Keratinocyte (primary cell): ENCODE results near the gene P2RX3. TPM values are rescaled to one million over a fixed set of nuclear protein-coding genes. Genes with fewer than 3 reads are reported as not detected.

ENCODE experiments used
- DNase-seq: peaks from one replicate; pipeline ENCODE4 v3.0.0-alpha.2; 2011; ENCODE audit warnings: low read depth, missing footprints, low spot score
- FAIRE-seq: peaks from 2 replicates; lab custom pipeline; 2011; peaks lifted over from hg19 to GRCh38; lab: Jason Lieb, UNC
- H2AFZ ChIP-seq: 2 replicates; pipeline ENCODE4 v1.6.0; 2012; ENCODE audit warnings: low read length, control low read depth, inconsistent platforms; ENCODE audit not compliant: control insufficient read depth
- H3K27ac ChIP-seq: 2 replicates; pipeline ENCODE4 v1.5.1; 2011; ENCODE audit warnings: low read length; ENCODE audit not compliant: control insufficient read depth, insufficient read depth
- H3K27me3 ChIP-seq: 3 replicates; pipeline ENCODE4 v1.6.0; 2011; ENCODE audit warnings: low read length; ENCODE audit not compliant: control insufficient read depth, insufficient read depth; ENCODE audit errors: extremely low read depth
- H3K36me3 ChIP-seq, 2 experiments: 2 replicates in 1 of 2; 3 replicates in 1 of 2; pipeline ENCODE4 v1.5.1; 2011; ENCODE audit warnings: low read length in 2 of 2, mild to moderate bottlenecking in 1 of 2; ENCODE audit not compliant: control insufficient read depth in 2 of 2, insufficient read depth in 2 of 2; ENCODE audit errors: extremely low read depth in 1 of 2
- H3K4me1 ChIP-seq: 3 replicates; pipeline ENCODE4 v1.5.1; 2011; ENCODE audit warnings: low read length; ENCODE audit not compliant: control insufficient read depth, insufficient read depth; ENCODE audit errors: extremely low read depth
- H3K4me2 ChIP-seq: 3 replicates; pipeline ENCODE4 v1.6.0; 2011; ENCODE audit warnings: low read depth, low read length; ENCODE audit not compliant: control insufficient read depth, insufficient read depth; ENCODE audit errors: extremely low read depth
- H3K4me3 ChIP-seq, 3 experiments: fragments of 200-600 bp in 1 of 3; sonication (generic) in 1 of 3; 2 replicates in 2 of 3; 3 replicates in 1 of 3; pipeline ENCODE4 v1.5.1; 2011 to 2016; ENCODE audit warnings: low read length in 3 of 3, mild to moderate bottlenecking in 3 of 3, control low read depth in 2 of 3, inconsistent platforms in 1 of 3, low read depth in 1 of 3, mixed read lengths in 1 of 3, mixed run types in 1 of 3, moderate library complexity in 1 of 3; ENCODE audit not compliant: control insufficient read depth in 2 of 3, insufficient read depth in 2 of 3; ENCODE audit errors: extremely low read depth in 1 of 3
- H3K79me2 ChIP-seq: 2 replicates; pipeline ENCODE4 v1.6.0; 2012; ENCODE audit warnings: low read length; ENCODE audit not compliant: control insufficient read depth, insufficient read depth
- H3K9ac ChIP-seq: 3 replicates; pipeline ENCODE4 v1.6.0; 2011; ENCODE audit warnings: low read length; ENCODE audit not compliant: control insufficient read depth, insufficient read depth; ENCODE audit errors: extremely low read depth
- H3K9me1 ChIP-seq: 3 replicates; pipeline ENCODE4 v1.6.0; 2011; ENCODE audit warnings: low read length; ENCODE audit not compliant: control insufficient read depth, insufficient read depth; ENCODE audit errors: extremely low read depth
- H3K9me3 ChIP-seq: 2 replicates; pipeline ENCODE4 v1.5.1; 2012; ENCODE audit warnings: low read depth, low read length; ENCODE audit not compliant: control insufficient read depth
- H4K20me1 ChIP-seq: 3 replicates; pipeline ENCODE4 v1.6.0; 2011; ENCODE audit warnings: low read length; ENCODE audit not compliant: control insufficient read depth, insufficient read depth; ENCODE audit errors: extremely low read depth
- CTCF ChIP-seq, 3 experiments: IDR thresholded peaks in 1 of 3; conservative IDR thresholded peaks in 1 of 3; optimal IDR thresholded peaks in 1 of 3; 2 replicates in 2 of 3; 3 replicates in 1 of 3; pipeline versions ENCODE3 to v1.5.1; 2011; ENCODE audit warnings: low read length in 3 of 3, mild to moderate bottlenecking in 3 of 3, moderate library complexity in 2 of 3, control low read depth in 1 of 3, inconsistent platforms in 1 of 3; ENCODE audit not compliant: insufficient read depth in 2 of 3; ENCODE audit errors: extremely low read depth in 1 of 3
- EZH2 ChIP-seq: IDR thresholded peaks from one replicate; pipeline ENCODE4 v1.6.1; 2012; ENCODE audit warnings: inconsistent platforms, mild to moderate bottlenecking, low read length, moderate library complexity
- dilution Hi-C: fragments of 300-500 bp; cut with MboI; formaldehyde crosslinking; loops from one replicate; pipeline ENCODE4 v1.7.0; 2020; ENCODE audit warnings: low sequenced_read_pairs; ENCODE audit not compliant: extremely low pct_ligation_motif_present
- polyA plus RNA-seq, 5 experiments: library from polyadenylated mRNA; depleted of rRNA in 3 of 5; stranded (reverse) in 3 of 5; stranded (forward) in 1 of 5; unstranded in 1 of 5; fragments of >200 nt; gene quantifications; 1 replicate in 1 of 5; 2 replicates in 3 of 5; 3 replicates in 1 of 5; pipeline versions ENCODE4 v1.2.1 to v1.2.3, GENCODE V29; 2011 to 2012; ENCODE audit warnings: missing spikeins in 2 of 5, low read depth in 1 of 5, low replicate concordance in 1 of 5

P2RX3 gene
- polyA plus RNA-seq, 1 donor (not counting 4 experiments of a cell fraction or from before 2014, with no cell fraction given) = not detected

GRCh38 chr11:57330029-57330428 lies 8.1 kb upstream of the P2RX3 start:
- Histone ChIP-seq H3K9ac (no peak overlapping the region), H3K4me3 (no peak overlapping the region), H3K27ac (no peak overlapping the region), H3K79me2 (peaks cover 32% of the 10 kb centered on the region), H2AFZ (no peak overlapping the region), H3K4me1 (peaks cover 23% of the 10 kb centered on the region), H3K27me3 (no peaks in the 10 kb centered on the region), H4K20me1 (no peaks in the 10 kb centered on the region), H3K9me1 (no peaks in the 10 kb centered on the region), H3K4me2 (no peak overlapping the region), H3K9me3 (no peaks in the 10 kb centered on the region), H3K36me3 (peaks cover 46 to 68% of the 10 kb centered on the region in 2 experiments)
- dilution Hi-C loops = no loop called here
- no peak for DNase-seq
- TF ChIP-seq EZH2 (no peak), CTCF (optimal IDR thresholded peaks at IDR 0.05 in 1 of 3, IDR thresholded peaks at IDR 0.05 in 1 of 3, conservative IDR thresholded peaks at IDR 0.05 in 1 of 3; ENCODE audit: extremely low read depth in 1 of 3, insufficient read depth in 2 of 3, low read length in 3 of 3) (no peak)
- FAIRE-seq = no peak

GRCh38 chr11:57331720-57332119 lies 6.4 kb upstream of the P2RX3 start:
- Histone ChIP-seq H3K4me2 (no peak overlapping the region), H3K79me2 (peaks cover 37% of the 10 kb centered on the region), H3K27me3 (no peaks in the 10 kb centered on the region), H3K9ac (no peak overlapping the region), H4K20me1 (no peaks in the 10 kb centered on the region), H2AFZ (no peak overlapping the region), H3K4me3 (no peak overlapping the region), H3K36me3 (peaks cover 43 to 63% of the 10 kb centered on the region in 2 experiments), H3K9me1 (no peaks in the 10 kb centered on the region), H3K9me3 (no peaks in the 10 kb centered on the region), H3K27ac (no peak overlapping the region), H3K4me1 (peaks cover 15% of the 10 kb centered on the region)
- TF ChIP-seq EZH2 = no peak
- TF ChIP-seq CTCF (optimal IDR thresholded peaks at IDR 0.05 in 1 of 3, IDR thresholded peaks at IDR 0.05 in 1 of 3, conservative IDR thresholded peaks at IDR 0.05 in 1 of 3; ENCODE audit: extremely low read depth in 1 of 3, insufficient read depth in 2 of 3, low read length in 3 of 3) = no peak
- dilution Hi-C loops = no loop called here
- no peak for FAIRE-seq
- DNase-seq = no peak
